Upper lobe of right lung (tissue), 1 donor: Measurements from ENCODE around the gene LRMDA. TPM values are rescaled to one million over a fixed set of nuclear protein-coding genes. Genes with fewer than 3 reads are reported as not detected.

Source experiments
- ATAC-seq: fragments of 200-7000 bp; cut with Tn5 transposase; one replicate; pipeline ENCODE4 v1.9.1; 2020; ENCODE audit warnings: mild to moderate bottlenecking, moderate library complexity
- DNase-seq: peaks from one replicate; pipeline ENCODE4 v3.0.0-alpha.2; 2020
- H3K27ac ChIP-seq: fragments of 200-600 bp; one replicate; pipeline ENCODE4 v1.8.0; 2022
- H3K27me3 ChIP-seq: fragments of 200-600 bp; one replicate; pipeline ENCODE4 v1.8.0; 2022; ENCODE audit warnings: mild to moderate bottlenecking
- H3K36me3 ChIP-seq: fragments of 200-600 bp; one replicate; pipeline ENCODE4 v1.8.0; 2022
- H3K4me1 ChIP-seq: fragments of 200-600 bp; one replicate; pipeline ENCODE4 v1.8.0; 2022
- H3K4me3 ChIP-seq: fragments of 200-600 bp; one replicate; pipeline ENCODE4 v1.8.0; 2022; ENCODE audit warnings: mild to moderate bottlenecking
- H3K9me3 ChIP-seq: fragments of 200-600 bp; one replicate; pipeline ENCODE4 v1.8.0; 2022
- intact Hi-C: fragments of 100-400 bp; cut with DNase I; formaldehyde crosslinking; loops from one replicate; pipeline ENCODE4 v1.11.0; 2022
- total RNA-seq: library from RNA; stranded (reverse); fragmentation: NEBNext Ultra II Directional; extraction: Animal tissue kit (Norgen Biotek cat#: 25700); gene quantifications from one replicate; pipeline ENCODE4 v1.2.1, GENCODE V29; 2021
- TF ChIP-seq, protein P1 (sequence below): fragments of 200-600 bp; IDR thresholded peaks from one replicate; pipeline ENCODE4 v1.8.0; 2022; ENCODE audit warnings: antibody characterized with exemption
- donor health status: DM: no; HTN: yes; CAD: no; lungs with severe emphysema.

LRMDA gene
- total RNA-seq, 1 donor from 2014 or later, result 20.0 TPM

DNA sequence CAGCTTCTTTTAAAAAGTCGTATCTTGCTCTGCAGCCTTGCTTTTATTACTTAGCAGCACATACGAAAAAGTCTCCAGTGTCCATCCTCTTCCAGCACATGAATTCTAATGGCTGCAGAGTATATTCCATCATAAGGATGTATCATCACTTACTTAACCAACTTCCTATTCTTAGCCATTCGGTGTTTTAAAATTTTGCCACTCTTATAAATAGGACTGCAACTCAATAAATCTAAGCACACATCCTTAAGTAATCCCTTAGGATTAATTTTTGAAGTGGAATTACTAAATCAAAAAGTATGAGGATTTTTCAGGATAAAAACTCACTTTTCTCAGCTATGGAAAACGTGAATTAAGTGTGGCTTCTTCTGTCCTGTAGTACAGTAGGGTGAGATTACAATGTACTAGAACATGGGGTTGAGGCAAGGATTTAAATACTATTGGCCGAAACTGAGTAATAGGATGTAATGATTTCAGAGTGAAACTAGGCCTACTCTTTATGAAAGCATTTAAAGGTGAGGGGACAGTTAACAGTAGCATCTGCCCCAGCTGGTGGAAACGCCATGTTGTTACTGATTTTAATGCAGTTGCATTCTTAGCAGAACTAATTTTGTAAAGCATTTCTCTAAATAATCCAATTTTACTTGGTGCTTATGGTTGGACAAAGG, 1035.5 kb downstream of the LRMDA start:
- Histone ChIP-seq H3K27ac (no peak overlapping the region), H3K4me1 (no peaks in the 10 kb centered on the region), H3K27me3 (no peaks in the 10 kb centered on the region), H3K36me3 (no peaks in the 10 kb centered on the region), H3K9me3 (no peaks in the 10 kb centered on the region), H3K4me3 (no peak overlapping the region)
- DNase-seq (no peak), ATAC-seq (no peak)
- TF ChIP-seq, protein P1, sequence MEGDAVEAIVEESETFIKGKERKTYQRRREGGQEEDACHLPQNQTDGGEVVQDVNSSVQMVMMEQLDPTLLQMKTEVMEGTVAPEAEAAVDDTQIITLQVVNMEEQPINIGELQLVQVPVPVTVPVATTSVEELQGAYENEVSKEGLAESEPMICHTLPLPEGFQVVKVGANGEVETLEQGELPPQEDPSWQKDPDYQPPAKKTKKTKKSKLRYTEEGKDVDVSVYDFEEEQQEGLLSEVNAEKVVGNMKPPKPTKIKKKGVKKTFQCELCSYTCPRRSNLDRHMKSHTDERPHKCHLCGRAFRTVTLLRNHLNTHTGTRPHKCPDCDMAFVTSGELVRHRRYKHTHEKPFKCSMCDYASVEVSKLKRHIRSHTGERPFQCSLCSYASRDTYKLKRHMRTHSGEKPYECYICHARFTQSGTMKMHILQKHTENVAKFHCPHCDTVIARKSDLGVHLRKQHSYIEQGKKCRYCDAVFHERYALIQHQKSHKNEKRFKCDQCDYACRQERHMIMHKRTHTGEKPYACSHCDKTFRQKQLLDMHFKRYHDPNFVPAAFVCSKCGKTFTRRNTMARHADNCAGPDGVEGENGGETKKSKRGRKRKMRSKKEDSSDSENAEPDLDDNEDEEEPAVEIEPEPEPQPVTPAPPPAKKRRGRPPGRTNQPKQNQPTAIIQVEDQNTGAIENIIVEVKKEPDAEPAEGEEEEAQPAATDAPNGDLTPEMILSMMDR, result no peak
- intact Hi-C loops, result no loop called here

DNA sequence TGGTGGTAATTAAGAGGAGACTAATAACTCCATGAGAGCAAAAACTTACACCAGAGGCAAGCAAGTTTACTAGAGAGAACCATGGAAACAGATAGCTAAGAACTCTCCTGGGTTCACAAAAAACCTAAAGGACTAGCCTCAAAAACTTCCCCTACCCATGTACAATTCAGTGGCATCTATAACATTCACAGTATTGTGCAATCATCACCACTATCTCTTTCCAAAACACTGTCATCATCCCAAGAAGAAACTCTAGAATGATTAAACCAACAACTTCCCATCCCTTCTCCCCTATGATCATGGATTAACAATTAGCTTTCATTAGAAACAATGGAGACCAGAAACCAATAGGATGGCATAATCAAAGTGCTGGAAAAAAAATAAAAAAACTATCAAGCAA, 1038.3 kb downstream of the LRMDA start:
- TF ChIP-seq, protein P1, result no peak
- DNase-seq, result no peak
- intact Hi-C loops, result no loop called here

DNA sequence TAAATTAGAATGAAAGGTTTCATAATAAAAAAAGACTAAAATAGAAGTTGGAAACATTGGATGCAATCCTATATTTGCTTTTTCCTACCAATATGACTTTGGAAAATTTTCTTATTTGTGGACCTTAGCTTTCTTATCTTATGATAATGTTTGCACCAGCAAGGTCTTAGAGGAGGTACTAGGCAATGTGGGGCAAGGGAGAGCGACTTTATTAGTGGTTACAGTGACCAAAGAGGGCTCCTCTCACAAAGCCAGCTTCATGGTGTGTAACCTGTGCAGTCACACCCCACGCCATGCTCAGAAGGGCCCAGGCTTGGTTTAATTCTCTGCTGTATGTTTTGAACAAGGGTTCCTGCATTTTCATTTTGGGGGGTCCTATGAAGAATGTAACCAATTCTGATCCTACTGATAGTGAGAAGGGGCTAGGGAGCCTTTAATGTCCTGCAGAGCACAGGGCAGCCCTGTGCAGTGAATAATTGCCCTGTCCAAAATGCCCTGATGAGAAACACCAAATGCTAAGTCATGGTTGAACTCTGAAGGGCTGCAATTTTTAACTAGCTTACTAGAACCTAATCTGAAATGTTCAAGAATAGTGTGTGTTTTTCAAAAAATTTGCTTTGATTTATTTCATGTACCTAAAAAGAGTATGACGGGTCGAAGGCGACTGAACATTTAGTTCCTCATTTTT, 1047.8 kb downstream of the LRMDA start:
- TF ChIP-seq, protein P1, result no peak
- no peak for ATAC-seq
- Histone ChIP-seq H3K4me1 (no peaks in the 10 kb centered on the region), H3K36me3 (no peaks in the 10 kb centered on the region), H3K9me3 (peaks cover 8% of the 10 kb centered on the region), H3K27me3 (no peaks in the 10 kb centered on the region), H3K27ac (no peak overlapping the region), H3K4me3 (no peak overlapping the region)
- intact Hi-C loops, result no loop called here
- no peak for DNase-seq

More for the DNA sequence above, 1038.3 kb downstream of the LRMDA start:
- no peak overlapping the region for H3K27ac ChIP-seq
- no peaks in the 10 kb centered on the region for H3K4me1 ChIP-seq
- H3K9me3 ChIP-seq, result no peaks in the 10 kb centered on the region
- H3K27me3 ChIP-seq, result no peaks in the 10 kb centered on the region
- no peak for ATAC-seq
- H3K36me3 ChIP-seq, result no peaks in the 10 kb centered on the region
- no peak overlapping the region for H3K4me3 ChIP-seq

DNA sequence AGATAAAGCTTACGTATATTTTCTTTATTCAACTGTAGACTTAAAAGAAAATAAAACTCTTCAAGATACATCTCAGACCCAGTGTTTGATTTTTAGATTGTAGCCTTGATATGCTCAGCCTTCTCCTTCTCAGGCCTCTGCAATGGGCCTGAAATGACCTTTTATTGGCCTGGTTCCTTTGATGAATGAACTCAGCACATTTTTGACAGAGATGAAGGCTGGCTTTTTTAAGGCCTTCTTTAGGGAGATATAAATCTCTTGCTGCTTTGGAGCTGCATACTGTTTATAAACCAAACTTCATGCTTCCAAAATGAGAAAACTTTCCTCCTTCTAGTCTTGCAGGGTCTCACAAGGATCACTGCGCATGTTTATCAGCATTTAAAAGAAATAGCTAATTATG, 1049.8 kb downstream of the LRMDA start:
- intact Hi-C loops, result no loop called here
- ATAC-seq (no peak), DNase-seq (no peak)
- Histone ChIP-seq H3K36me3 (no peaks in the 10 kb centered on the region), H3K4me1 (no peaks in the 10 kb centered on the region), H3K4me3 (no peak overlapping the region), H3K27ac (no peak overlapping the region), H3K9me3 (peaks cover 8% of the 10 kb centered on the region), H3K27me3 (no peaks in the 10 kb centered on the region)
- TF ChIP-seq, protein P1, result no peak

DNA sequence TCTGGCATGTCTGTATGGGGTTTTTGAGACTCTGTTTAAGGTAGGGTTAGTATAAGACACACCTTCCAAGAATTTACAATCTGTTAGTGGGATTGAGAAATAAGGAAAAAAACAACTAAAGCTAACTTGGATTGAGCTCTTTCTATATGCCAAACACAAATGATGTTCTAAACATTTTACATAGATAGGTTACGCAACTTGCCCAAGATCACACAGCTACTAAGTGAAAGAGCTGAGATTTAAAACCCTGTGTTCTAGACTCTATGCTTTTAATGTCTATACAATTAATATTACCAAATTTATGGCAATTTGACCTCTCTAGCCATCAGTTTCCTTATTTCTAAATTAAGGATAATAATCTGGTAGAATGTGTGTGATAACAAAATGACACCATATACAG, 1056.2 kb downstream of the LRMDA start:
- no peak overlapping the region for H3K4me3 ChIP-seq
- H3K27me3 ChIP-seq, result no peaks in the 10 kb centered on the region
- TF ChIP-seq, protein P1, result no peak
- DNase-seq (no peak), ATAC-seq (no peak)
- H3K27ac ChIP-seq, result no peak overlapping the region
- H3K36me3 ChIP-seq, result no peaks in the 10 kb centered on the region
- intact Hi-C loops, result no loop called here
- peaks cover 8% of the 10 kb centered on the region for H3K9me3 ChIP-seq
- H3K4me1 ChIP-seq, result no peaks in the 10 kb centered on the region
